Nucleus accumbens (tissue), 56 donors: ENCODE results near the gene SLC1A1.
"Not testable (repeated sequence)": the region's sequence is repeated elsewhere in the genome, so short reads cannot be mapped to it uniquely, and the experiment has no call there.

ENCODE experiments used
- DNase-seq, 56 donors: peaks; one replicate each; lab custom pipeline; 2025; lab: John Stamatoyannopoulos, UW

Gene SLC1A1

DNA sequence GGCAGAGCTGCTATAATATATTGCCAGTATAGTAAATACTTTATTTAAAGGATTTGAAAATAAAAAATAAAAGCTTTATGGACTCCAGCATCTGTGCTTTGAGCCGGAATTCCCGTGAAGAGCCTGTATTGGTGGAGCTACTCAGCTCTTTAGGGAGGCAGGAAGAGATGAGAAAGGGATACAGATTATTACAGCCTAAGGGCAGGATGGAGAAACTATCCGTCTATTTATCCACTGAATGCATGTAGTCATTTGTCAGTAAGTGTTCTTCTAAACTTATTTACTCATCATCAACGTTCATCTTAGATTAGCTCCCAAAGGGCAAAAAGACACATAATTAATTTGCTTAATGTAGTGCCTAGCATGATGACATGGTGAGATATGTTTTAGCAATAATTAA is 48.4 kb downstream of the SLC1A1 start:
- DNase-seq: no peak

DNA sequence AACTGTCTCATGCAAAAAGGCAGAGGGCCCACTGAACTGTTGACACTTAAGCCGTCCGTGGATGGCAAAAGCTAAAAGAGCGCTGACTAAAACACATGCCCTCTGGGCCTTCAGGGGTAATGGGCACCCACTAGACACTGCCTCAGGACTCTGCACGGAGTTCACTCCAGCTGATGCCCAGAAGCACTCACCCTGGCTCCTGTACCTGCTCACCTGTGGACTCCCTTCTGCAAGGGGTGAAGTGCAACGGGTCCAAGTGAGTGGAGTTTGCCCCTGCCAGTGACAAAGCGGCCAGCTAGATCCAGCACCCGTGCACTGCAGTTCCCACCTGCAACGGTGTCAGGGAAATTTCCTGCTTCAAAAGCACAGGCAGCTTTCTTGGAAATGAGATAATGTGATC is 50.2 kb downstream of the SLC1A1 start:
- no peak for DNase-seq

DNA sequence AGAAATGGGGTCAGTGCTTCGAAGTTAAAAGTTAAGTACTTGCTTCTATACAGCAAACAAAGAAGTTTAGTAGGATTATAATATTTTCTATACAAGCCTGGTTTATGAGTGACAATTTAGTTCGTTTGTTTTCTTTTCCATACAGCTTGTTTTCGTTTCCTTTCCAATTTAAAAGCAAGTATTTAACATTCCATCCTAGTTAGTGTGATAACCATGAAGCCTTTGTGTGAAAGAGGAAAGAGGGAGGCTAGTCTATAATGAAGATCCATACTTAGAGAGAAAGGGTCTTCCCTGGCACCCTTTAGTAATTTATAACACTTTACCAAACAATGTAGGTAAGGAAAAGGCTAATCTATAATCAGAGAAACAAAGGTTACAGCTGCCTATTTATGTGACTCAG is 51.0 kb downstream of the SLC1A1 start:
- DNase-seq: no peak

DNA sequence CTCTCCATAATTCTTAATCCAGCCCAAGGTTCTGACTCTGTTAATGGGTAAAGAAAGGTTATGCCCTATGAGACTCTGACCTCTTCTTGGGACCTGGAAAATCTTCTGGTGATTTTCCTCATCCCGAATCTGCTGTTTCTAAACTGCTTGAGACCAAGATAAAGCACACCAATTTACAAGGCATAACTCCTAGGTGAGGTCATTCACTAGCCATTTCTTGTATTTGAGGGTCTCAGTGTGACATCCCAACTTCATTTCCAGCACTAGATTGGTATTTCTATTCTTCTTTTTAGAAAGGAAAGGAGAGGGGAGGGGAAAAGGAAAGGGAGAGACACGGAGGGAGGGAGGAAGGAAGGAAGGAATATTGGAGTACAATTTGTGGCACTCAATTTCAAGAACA is 51.6 kb downstream of the SLC1A1 start:
- DNase-seq: no peak

DNA sequence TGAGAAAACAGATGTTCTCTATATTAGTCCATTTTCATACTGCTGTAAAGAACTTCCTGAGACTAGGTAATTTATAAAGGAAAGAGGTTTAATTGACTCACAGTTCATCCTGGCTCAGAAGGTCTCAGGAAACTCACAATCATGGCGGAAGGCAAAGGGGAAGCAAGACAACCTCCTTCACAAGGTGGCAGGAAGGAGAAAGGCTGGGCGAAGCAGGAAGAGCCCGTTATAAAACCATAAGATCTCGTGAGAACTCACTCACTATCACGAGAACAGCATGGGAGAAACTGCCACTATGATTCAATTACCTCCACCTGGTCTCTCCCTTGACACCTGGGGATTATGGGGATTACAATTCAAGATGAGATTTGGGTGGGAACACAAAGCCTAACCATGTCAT is 54.4 kb downstream of the SLC1A1 start:
- not testable (repeated sequence) for DNase-seq

DNA sequence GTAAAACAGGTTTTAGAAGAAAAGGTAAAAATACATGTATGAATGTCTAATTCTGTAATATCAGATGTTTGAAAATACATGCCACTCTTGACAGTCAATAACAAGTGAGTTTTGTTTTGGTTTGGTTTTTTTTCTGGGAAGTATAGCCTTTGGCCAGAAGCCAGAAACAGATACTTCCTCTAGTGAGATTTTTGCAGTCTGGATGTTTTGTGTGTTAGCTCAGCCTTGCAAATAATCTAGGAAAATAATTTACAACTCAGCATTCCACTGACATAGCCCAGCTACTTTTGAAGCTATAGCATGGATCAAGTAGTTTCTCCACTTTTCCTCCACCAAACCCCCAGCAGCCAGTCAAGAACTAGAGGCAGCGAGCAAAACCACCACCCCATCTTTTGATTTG is 56.7 kb downstream of the SLC1A1 start:
- DNase-seq: no peak

DNA sequence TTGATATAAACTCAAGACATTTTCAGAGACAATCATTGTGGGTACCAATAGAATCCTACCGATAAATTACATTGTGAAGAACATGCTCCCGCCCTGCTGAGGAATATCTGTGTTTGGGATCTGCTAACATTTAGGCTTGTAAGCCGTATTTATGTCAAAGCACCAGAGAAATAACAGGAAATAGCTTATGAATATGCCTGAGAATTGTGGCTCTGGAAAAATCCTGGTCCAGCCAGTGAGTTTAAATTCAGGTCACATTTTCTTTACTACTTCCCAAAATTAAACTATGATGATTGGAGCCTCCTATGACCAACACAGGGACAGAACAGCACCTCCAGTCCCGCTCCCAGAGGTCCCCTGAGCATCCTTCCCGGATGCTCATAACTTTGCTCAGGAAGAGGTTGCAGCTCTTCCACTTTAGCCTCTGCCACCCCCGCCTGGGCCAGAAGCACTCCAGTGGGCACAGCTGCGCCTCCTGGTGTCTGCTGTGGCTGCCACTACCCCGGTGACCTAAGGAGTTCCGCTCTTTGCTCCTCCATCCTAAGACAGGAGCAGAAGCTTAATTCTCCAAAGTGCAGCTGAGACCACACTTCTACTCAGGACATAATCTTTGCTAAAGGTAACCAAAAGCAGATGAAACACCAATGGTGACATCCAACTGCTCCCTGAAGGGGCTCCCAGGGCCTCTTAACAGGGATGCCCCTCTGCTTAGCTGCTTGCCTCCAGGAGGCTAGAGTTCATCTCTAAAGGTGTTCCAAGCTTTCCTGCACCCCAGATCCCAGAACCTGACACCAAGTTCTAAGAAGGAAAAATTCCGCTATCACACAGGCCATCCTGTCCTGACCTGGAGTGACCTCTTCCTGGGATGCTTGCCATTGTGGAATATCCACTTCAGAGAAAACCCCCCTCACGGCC is 58.8 kb downstream of the SLC1A1 start:
- DNase-seq: no peak

DNA sequence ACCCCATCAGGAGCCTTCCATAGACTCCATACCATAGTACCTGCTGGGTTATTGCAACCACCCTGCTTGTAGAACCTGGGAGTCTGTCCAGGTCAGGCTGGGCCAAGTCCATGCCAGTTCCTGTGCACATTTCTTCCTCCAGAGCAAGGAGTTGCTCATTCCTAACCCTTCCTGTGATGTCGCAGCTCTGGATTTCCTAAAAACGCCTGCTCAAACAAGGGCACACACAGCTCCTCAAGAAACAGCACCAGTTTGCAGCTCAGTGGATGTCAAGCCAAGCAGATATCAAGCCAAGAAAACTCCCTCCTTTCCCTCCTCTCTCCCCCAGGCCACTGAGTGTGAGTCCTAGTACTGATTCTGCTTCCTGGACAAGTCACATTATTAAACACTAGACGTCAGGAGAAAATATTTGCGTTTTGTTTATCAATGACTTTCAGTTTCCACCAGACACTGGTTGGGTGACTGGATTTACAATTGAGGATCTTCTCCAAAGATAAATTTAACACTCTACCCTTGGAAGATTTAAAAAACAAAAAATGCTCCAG is 59.6 kb downstream of the SLC1A1 start:
- no peak for DNase-seq

DNA sequence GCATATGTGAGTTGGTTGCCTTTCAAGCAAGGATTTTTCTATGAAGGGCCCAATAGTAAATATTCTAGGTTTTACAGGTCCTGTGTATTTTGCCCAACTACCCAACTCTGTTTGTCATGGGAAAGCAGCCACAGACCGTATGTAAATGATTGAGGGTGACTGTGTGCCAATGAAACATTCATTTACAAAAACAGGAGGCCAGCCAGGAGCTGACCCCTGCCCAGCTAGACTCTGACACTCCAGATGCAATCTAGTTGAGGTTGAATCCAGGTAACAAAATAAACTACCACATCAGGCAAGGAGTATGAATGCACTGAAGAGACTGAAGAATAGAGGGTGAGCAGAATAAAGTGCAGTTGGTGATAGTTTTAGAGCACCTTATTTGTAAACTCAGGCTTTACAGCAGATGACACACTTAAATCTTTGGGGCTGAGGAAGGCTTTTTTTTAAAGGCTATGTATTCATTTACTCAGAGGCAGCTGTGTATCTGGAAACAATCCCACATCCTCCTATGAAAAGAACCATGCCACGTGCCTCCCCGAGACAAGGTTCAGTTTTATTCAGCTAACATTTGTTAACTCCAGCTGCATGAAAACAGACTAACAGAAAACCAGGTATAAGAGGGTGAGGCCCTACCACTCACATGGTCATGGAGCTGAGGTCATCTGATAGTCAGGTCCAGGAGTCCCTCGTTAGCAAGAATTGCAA is 60.7 kb downstream of the SLC1A1 start:
- no peak for DNase-seq

DNA sequence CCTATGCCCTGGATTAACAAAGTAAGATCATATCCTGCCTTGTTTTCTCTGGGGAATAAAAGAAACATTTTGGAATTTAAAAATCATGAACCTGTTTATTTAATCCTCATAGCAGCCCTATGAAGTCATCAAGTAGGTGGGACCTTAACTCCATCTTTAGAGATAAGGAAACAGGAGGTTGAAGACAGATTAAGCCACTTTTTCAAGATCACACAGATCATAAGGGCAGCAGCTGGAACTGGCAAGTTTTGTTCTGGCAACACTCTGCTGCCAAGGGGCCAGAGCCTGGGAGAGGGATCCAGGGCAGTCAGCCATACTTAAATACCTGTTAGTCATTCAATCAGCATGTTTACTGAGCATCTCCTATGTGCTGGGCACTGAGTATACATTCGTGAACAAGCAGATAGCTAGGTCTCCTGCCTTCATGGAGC is 63.7 kb downstream of the SLC1A1 start:
- DNase-seq: no peak

DNA sequence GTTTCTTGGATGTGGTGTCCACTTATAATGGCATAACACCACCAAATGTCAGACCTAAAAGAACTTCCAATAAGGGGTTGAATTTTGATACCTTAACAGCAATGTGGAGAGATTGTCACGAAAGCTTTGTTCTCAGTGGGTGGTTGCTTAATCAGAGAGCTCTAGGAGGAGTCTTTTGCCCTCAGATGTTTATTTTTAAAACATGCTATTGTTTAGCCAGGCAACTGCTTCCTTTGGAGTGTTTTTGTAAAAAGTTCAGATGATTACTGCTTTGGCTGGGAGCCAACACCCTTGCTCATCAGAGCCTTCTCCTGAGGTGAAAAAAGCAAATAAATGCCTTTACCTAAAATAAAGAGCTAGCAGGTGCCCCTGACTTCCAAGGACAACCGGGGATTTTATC is 65.0 kb downstream of the SLC1A1 start:
- DNase-seq: peak in 4 of 56 donors; percentile 4 to 23 (median 7)

DNA sequence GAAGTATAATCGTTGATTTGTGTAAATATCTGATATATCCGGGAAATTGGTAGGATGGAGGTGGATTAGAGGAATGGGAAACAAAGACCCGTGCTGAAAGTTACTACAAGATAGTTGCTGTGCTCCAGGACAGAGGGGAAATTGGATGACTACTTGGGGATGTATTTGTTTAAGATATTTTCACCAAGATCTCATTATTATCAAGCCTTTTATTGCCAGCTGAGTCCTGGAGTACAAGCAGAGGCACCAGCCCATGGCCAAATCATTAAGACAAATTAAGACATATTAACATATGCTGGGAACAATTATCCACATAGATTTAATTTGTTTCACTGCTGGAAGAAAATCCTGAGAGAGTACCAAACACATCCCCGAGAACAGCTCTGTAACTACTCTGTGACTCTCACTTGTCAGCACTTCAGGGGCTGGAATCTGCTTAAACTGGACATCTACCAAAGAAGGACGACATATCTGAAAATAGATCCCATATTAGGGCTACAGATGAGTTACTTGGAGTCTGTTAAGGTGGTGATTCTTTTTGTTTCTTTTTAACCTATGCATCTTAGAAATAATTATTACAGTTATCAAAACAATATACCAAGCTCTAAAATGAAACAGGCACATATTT is 68.2 kb downstream of the SLC1A1 start:
- no peak for DNase-seq

DNA sequence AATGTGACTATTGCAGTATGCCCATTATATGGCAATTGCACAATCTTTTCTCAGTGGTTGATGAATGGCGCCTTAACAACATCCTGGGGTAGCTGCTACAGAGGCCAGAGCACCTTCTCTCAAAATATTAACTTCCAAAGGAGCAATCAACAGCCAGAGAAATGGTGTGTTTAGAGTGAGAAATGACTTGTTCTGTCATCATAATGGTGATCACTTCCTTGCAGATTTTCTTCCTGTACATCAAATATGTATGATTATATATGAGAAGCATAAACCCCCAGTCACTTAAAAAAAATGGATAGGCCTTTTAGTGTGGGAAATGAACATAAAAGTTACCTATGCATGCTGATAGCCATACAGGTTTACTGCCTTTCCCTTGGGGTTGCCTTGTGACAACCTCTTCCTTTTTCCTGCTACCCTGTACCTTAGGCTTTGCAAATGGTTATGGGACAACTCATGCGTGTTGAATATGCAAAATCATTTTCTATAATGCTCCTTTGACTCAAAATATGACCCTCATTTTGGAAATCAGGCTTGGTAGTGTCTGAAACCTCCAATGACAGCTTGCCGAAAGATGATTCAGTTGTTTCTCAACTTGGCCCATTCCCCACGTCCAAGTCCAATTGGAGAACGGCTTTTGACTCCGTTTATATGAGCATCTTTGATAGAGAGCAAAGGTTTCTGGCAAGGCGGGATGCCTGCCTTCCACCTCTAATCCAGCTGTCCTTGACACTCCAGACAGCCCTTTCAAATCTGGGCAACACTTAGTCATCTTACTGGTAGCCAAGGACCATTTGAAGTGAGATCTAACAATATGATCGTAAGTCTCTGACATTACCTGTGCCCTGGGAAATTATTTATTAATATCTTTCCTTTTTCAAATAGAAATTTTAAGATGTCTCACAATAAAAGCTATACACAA is 69.3 kb downstream of the SLC1A1 start:
- DNase-seq: no peak

DNA sequence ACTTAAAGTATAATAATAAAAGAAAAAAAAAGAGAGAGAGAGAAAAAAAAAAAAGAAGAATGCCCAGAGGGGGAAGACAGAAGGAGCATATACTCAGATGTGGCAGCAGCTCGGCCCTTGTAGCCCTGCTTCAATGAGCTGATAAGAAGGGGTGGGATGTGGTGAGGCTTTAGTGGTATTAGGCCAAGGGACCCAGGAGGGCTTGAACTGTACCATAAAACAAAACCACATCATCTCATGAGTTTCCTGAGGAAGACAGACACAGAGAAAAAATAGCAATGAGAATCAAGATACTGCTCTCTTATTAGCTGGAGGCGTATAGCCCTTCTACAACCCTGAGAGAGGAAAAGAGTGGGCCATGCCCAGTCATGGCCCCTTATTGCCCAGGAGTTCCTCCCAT is 72.8 kb downstream of the SLC1A1 start:
- no peak for DNase-seq

DNA sequence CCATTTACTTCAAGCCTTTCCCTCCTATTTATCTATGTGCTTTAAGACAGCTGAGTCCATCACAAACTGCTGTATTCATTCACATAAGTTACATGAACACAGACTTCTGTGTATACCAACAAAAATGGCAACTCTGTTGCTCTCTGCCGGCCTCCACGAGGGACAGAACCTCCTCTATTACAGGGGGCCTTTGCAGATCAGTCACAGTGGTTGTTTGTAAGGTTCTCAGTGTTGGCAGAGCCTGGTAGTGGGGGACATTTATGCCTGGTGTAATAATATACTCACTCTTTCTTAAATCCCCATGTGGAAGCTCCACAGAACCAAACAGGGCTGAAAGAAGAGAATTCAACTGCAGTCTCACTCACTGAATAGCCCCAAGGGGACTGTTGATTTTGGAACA is 76.5 kb downstream of the SLC1A1 start:
- peak in 15 of 56 donors; percentile 4 to 36 (median 13) for DNase-seq

DNA sequence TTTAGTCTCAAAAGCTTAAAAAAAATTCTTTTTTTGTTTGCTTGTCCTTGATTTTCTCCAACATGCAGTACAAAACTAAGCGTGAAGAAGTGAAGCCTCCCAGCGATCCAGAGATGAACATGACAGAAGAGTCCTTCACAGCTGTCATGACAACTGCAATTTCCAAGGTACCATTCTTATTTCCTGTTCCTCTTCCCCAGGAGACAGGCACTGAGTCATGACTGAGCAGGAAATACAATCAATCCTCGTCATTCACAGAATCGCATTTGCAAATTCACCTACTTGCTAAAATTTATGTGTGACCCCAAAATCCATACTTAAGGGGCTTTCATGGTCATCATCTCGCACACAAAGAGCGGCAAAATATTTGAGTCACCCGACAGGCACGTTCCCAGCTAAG is 77.3 kb downstream of the SLC1A1 start:
- peak in 5 of 56 donors; percentile 6 to 29 (median 14) for DNase-seq

DNA sequence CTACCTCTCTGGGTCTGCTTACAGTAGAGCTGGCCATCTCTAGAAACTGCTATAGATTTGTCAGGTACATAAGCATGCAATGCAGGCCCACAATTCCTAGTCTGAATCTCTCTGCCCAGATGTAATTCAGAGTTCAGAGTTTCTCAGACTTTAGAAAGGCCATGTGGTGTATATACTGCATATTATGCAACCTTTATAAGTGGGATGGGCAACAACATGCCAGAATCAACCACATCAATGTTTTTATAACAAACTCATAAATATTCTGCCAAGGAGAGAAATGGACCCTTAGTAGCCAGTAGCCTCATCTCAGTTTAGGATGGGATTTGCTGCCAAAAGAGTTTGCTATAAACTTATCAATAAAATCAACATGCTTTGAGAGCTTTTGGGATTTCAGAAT is 78.8 kb downstream of the SLC1A1 start:
- DNase-seq: no peak

DNA sequence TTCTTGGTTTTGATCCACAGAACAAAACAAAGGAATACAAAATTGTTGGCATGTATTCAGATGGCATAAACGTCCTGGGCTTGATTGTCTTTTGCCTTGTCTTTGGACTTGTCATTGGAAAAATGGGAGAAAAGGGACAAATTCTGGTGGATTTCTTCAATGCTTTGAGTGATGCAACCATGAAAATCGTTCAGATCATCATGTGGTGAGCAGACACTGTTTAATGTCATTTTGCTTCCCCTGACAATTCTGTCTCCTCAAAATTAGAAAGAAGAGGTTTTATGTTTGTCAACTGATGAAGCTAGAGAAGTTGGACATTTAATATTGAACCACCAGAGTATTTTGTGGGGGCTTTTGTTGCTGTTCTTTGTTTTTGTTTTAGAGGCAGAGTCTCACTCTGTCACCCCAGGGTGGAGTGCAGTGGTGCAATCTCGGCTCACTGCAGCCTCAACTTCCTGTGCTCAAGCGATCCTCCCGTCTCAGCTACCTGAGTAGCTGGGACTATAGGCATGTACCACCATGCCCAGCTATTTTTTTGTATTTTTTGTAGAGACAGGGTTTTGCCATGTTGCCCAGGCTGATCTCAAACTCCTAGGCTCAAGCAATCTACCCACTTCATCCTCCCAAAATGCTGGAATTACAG is 82.0 kb downstream of the SLC1A1 start:
- no peak for DNase-seq

DNA sequence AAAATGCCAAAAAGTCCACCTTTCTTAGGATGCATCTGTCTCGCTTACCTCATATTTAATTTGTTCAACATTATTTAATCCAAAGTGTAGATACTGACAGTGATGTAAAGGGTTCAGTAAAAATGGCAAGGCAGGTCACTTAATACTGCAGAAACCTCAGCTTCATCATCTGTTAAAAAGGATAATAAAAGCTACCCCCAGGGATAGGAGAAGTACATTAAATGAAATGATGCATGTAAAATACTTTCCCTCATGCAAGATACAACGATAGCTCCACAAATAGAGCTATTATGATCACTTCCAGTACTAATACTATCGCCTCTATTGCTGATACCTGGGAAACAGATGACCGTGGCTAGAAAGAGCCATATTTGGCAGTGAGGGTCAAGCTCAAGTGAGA is 82.9 kb downstream of the SLC1A1 start:
- no peak for DNase-seq
